GM21723 (cell line): Measurements from ENCODE around the gene SELENOS.

Source experiments
- ATAC-seq: cut with Tn5 transposase; IDR thresholded peaks from one replicate; pipeline ENCODE4 v1.9.1; 2021; ENCODE audit warnings: mild to moderate bottlenecking, moderate library complexity; ENCODE audit not compliant: unreplicated experiment

Gene SELENOS

GRCh38 chr15:101251830-101252820 lies 25.2 kb downstream of the SELENOS start, which contains the start of gene CHSY1:
CHSY1 (minus strand) TSS chr15:101252048; CDS start chr15:101251456, 592 bp downstream.
- ATAC-seq: peak; percentile 72

DNA sequence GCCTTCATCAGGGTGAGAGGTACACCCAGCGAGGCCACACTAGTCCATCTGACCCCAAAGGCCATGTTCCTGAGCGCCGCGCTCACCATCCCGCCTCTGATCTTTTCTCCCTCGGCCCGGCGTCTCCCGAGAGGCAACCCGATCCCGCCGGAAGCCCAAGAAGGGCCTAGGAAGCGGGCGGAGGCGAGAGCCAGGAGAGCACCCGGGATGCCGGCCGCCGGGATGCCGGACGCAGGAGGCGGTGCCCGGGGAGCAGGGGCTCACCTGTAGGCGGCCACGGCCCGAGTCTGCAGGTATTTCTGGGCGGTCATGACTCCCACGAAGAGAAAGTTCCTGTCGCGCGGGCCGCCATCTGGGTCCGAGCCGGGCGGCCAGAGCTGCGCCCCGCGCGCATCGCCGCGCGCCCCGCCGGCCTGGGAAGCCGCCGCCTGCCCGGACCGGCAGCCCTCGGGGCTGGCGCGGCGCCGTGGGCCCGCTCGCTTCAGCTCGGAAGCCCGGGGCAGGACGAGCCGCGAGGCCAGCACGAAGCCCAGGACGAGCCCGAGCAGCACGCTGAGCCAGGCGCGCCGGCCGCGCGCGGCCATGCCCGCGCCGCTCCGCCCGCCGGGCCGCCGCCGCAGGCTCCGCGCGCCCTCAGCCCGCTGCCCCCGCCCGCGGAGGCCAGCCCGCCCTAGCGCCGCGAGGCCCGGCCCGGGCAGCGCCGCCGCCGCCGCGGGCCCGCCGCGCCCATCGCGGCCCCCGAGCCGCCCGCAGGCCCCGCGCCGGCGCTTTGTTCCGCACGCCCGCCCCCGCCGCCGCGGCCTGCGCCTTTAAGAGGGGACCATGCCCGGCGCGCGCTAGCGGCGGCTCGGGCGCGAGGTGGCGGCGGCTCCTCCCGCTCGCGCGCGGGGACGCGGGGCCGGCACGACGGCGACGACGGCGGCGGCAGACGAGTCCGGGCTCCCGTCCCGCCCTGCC lies 26.1 kb downstream of the SELENOS start:
- peak; percentile 37 for ATAC-seq

GRCh38 chr15:101250341-101250831 lies 26.9 kb downstream of the SELENOS start:
- ATAC-seq: no peak

GRCh38 chr15:101248274-101248673 lies 29.0 kb downstream of the SELENOS start:
- no peak for ATAC-seq

- ATAC-seq: no peak
These were observed 30.2 kb downstream of the SELENOS start for GRCh38 chr15:101246824-101247745.

DNA sequence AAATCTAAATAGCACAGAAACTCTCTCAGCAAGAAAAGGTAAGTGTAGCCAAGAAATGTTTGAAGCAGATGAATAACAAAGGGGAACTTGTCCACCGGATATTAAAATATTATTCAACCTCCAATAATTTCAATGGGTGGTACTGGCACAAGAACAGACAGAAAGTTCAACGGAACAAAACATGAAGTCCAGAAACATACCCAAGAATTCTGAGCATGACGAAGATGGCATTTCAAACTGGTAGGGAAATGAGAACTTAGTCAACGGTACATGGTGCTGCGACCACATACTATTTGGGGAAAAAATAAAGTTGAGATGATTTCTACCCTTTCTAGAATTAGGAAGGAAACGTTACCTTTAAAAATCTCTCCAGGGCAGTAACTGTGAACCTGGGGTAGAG lies 30.9 kb downstream of the SELENOS start:
- ATAC-seq: no peak

DNA sequence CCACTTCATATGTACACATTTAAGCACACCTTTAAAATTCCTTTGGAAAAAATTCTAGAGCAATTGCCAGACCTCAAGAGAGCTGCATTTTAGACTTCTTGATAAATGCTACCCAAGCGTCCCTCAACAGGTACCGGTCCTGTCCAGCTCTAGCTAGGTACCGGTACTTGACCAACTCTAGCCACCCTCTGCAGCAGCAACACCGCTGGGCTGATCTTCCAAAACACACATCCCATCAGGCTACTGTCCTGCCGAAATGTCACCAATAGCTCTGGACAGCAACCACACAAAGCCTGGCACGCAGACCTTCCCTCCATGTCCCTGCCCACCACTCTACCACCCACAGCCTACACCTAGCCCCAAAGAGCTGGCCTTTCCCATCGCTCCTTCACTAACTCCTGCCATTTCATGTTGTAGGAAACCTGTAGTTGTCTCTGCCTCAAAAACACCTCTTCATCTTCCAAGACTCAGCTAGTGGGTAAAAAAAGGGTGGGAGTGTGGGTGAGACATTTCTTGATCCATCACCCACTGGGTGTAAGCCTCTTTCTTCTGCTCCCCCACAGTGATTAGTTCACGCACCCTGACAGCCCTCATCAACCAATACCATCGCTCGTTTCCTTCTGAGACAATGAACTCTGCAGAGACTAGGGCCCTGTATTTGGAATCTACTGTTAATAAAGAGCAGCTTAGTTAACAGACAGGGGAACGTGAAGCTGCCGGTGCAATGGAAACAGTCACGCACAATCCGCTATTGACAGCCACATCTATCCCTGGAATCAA lies 32.2 kb downstream of the SELENOS start:
- no peak for ATAC-seq

GRCh38 chr15:101244036-101244781 lies 33.1 kb downstream of the SELENOS start:
- no peak for ATAC-seq

DNA sequence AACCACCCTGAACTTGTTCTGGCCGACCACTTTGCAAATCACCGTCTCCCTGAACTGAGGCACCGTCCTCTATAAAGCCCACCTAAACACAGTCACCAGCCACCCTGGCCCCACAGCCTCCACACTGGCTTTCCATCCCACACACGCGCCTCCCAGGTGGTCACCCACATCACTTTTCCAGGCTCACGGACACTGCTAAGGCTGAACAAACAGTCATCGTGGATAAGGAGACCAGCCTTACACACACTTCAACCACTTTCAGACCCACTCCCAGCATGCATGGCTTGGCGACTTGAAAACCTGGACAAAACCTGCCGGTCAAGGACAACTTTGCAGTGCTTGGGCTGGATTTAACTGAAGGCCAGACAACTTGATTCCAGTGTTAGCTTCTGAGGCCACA lies 33.9 kb downstream of the SELENOS start:
- ATAC-seq: no peak

- no peak for ATAC-seq
These were observed 34.3 kb downstream of the SELENOS start for GRCh38 chr15:101242999-101243336.

DNA sequence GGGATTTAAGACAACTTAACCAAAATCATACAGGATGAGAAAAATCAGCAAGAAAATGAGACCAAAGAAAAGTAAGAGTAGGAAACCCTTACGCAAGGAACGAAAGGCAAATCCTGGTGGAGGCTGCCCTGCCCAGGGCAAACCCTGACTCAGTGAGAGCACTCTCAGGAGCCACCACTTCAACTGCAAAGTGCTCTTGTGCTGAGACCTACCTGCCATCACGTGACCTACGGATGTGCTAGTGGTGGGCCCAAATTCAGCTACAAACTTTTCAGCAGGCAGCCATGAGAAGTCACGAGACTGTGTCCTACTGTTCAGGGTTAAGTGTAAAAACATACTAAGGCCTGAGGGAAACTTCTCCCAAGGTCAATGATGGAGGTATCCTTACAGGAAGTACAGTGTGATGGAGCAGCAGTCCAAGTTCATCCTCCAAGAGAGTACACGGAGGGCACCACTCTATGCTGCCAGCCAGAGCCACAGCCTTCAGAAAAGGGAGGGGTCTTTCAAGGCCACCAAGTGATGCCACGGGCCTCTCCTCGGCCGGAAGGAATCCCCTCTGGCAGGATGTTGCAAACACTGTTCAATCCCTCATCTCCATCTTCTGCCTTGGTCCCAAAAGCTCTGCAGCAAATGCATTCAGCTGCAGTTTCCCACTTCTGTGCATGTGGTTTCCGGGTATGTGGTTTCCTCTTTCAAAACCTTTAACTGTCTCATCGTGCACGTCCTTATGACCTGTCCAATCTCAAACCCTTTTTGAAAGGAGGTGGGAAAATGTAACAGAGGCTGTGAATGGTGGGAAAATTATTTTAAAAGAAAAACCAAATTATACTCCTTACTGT lies 34.9 kb downstream of the SELENOS start:
- ATAC-seq: peak; percentile 87

DNA sequence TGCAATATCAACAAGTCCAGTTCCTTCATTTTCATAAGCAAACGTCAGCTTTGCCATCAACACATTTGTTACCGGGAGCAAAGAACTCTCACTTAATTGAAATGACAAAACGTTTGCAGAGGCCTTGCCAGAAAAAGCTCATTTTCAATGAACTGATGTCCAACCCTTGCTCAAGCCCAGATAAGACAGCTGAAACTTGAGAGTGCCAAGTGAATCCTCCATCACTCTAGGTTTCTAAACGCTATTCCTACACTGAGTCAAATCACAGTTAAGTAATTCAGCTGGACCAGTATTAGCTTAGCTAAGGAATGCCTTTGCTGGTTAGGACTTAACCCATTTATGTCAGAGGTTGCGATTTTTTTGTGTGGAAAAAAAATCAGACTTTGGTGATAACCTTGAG lies 36.9 kb downstream of the SELENOS start:
- ATAC-seq: no peak

DNA sequence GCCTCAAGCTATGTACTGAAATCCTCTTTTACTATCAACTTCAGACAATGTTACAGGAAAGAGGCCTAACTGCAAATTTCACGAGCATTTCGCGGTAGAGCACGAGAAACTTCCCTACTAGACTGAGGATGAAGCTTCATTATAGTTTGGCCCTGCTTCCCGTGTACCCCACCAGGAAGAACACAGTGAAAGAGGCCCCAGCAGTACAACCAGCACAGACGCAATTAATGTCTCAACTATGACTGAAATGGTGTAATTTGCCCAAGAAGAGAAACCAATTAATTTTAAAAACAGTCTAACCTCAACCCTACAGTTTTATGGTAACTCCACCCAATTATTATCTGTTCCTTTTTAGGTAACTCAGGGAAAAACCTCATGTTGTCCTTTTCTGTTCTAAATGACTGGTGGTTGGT lies 37.6 kb downstream of the SELENOS start:
- no peak for ATAC-seq

GRCh38 chr15:101237251-101237650 lies 40.0 kb downstream of the SELENOS start:
- ATAC-seq: no peak

DNA sequence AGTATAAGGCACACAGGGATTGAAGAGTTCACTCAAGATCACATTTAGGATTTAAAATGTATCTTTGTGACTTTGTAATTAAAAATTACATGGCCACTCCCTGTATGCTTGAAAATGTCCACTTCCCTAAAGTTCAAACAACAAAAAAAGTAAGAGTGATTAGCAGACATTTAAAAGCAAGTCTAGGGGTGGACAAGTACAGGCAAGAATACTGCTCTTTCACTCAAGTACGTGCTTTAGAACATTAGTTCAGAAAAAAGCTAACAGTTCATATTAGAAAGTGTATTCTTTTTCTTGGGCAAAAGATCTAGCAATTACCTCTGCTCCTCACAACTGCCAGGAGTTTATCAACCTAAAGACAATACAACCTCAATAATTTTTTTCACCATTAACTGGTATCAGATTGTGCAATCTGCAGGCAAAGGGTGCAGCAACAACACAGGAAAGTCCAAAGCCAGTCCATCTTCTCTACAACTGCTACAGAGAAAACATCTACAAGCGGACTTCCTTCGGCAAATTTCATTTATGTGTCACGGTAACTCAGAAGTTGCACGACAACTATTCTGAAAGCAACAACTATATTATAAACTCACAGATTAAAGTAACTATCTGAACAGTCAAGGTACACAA lies 43.5 kb downstream of the SELENOS start:
- no peak for ATAC-seq

DNA sequence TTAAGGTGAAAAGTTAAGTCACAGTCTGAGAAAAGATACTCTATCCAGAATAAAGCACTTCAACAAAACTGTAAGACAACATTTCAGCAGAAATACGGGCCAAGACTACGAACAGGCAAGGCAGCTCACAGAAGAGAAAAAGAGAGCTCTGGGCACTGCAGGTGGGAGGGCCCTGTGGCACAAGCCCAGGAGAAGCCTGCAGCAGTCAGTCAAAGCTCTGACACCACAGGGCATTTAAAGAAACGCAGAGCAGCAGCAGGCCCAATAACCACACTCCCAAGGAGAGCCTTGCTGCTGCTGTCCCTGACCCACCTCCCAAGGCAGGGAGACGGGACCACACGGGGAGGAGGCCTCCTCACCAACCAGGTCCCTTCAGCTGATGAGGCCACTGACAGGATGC lies 44.6 kb downstream of the SELENOS start:
- ATAC-seq: no peak

- no peak for ATAC-seq
These were observed 49.0 kb downstream of the SELENOS start for GRCh38 chr15:101228313-101228712.
